Skeletal muscle satellite cell (primary cell): Measurements from ENCODE around the gene PSMB3.
"Not testable (repeated sequence)": the region's sequence is repeated elsewhere in the genome, so short reads cannot be mapped to it uniquely, and the experiment has no call there.

ENCODE experiments used
- H3K27me3 ChIP-seq: 2 replicates; pipeline ENCODE4 v1.7.0; 2013; ENCODE audit warnings: low read length; ENCODE audit not compliant: control insufficient read depth, insufficient read depth
- H3K36me3 ChIP-seq: 2 replicates; pipeline ENCODE4 v1.7.0; 2013; ENCODE audit warnings: mild to moderate bottlenecking, control low read depth, low read length; ENCODE audit not compliant: insufficient read depth
- H3K4me1 ChIP-seq: 2 replicates; pipeline ENCODE4 v1.7.0; 2013; ENCODE audit warnings: low read length; ENCODE audit not compliant: control insufficient read depth, insufficient read depth
- H3K4me2 ChIP-seq: 2 replicates; pipeline ENCODE4 v1.7.0; 2013; ENCODE audit warnings: mild to moderate bottlenecking, low read length
- H3K4me3 ChIP-seq: 2 replicates; pipeline ENCODE4 v1.7.0; 2013; ENCODE audit warnings: low read length
- H3K9ac ChIP-seq: 2 replicates; pipeline ENCODE4 v1.7.0; 2013; ENCODE audit warnings: mild to moderate bottlenecking, low read depth, low read length, moderate library complexity
- H3K9me3 ChIP-seq: replicated peaks from 2 replicates; pipeline ENCODE4 v1.7.0; 2013; ENCODE audit warnings: mild to moderate bottlenecking, control low read depth, low read length

PSMB3 gene

DNA sequence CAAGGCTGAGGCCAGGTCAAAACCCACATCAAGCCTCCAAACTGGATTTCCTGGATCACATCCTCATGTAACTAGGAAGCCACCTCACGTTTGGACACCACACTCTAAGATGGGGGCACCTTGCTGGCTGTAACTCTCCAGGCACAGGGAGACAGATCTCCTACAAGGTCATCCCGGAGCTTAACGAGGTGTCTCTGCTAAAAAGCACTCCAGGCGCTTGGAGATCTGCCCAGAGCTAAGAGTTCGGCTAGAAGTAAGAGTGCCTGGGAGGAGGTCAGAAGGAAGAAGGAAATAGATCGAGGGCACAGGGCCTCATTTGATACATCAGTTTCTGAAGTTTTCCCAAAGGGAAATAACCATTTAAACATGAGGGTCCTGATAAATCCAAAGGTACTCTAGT lies 15.9 kb downstream of the PSMB3 start:
- Histone ChIP-seq H3K4me2 (no peak overlapping the region), H3K36me3 (peaks cover 86% of the 10 kb centered on the region), H3K4me3 (no peak overlapping the region), H3K4me1 (no peaks in the 10 kb centered on the region), H3K27me3 (no peaks in the 10 kb centered on the region), H3K9me3 (no peaks in the 10 kb centered on the region), H3K9ac (no peak overlapping the region)

- no peak overlapping the region for H3K4me3 ChIP-seq
- H3K9ac ChIP-seq: no peak overlapping the region
- peaks cover 80% of the 10 kb centered on the region for H3K36me3 ChIP-seq
- H3K4me2 ChIP-seq: no peak overlapping the region
- no peaks in the 10 kb centered on the region for H3K27me3 ChIP-seq
- H3K9me3 ChIP-seq: no peaks in the 10 kb centered on the region
- H3K4me1 ChIP-seq: no peaks in the 10 kb centered on the region
Measured at GRCh38 chr17:38773258-38773657, 20.7 kb downstream of the PSMB3 start.

- H3K9me3 ChIP-seq: no peaks in the 10 kb centered on the region
- H3K9ac ChIP-seq: no peak overlapping the region
- H3K4me3 ChIP-seq: no peak overlapping the region
- H3K27me3 ChIP-seq: no peaks in the 10 kb centered on the region
- peaks cover 84% of the 10 kb centered on the region for H3K36me3 ChIP-seq
- H3K4me1 ChIP-seq: no peaks in the 10 kb centered on the region
- H3K4me2 ChIP-seq: no peak overlapping the region
Measured at GRCh38 chr17:38777641-38778250, 25.2 kb downstream of the PSMB3 start.

DNA sequence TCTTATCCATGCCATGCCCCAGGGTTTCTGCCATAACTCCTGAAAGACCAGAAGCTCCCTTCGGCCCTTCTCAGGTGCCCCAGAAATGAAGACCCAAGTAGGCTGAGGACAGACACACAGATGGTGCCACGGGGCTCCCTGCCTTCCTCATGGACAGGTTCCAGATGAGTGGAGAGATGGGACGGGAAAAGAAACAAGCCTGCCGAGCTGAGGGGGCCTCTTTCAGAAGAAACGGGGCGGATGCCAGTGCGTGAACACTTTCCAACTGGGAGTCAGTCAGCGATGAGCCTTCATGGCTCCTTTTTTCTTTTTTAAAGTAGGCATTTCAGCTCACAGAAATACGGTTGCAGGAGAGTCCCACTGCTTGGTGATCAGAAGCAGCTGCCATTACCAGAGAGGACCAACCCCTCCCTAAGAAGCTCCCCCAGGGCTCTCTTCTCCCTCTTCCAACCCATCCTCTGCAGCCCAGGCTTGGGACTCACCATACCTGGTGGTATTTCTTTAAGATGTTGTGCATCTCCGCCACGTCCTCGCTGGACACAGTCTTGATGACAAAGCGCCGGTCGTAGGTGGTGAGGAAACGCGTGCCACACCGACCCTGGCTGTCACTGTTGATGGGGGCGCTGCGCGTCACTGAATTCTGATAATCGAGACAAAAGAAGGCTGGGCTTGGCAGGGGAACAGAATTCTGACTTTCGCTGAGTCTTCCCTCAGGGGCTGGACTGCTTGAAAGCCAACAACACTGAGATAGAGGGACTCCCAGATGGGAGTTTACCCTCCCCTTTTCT lies 27.6 kb downstream of the PSMB3 start:
- Histone ChIP-seq H3K9me3 (no peaks in the 10 kb centered on the region), H3K9ac (no peak overlapping the region), H3K27me3 (no peaks in the 10 kb centered on the region), H3K36me3 (peaks cover 82% of the 10 kb centered on the region), H3K4me1 (no peaks in the 10 kb centered on the region), H3K4me2 (no peak overlapping the region), H3K4me3 (no peak overlapping the region)

DNA sequence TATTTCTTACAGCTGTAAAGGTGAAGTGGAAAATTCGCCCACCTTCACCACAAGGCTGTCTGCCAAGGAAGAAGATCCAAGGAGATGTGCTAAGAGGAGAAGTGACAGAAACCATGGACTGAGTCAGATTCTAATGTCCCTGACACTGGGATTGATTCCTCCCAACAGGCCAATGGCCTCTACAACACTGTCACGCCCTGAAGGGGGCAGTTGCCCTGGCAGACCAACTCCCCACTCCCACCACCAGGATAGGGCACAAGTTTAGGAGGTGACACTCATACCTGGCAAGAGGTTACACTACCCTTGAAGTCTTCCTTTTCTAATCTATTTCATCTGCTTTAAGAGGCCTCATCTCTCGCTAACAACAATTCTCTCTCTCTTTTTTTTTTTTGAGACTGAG lies 30.7 kb downstream of the PSMB3 start:
- H3K4me2 ChIP-seq: no peak overlapping the region
- H3K9me3 ChIP-seq: no peaks in the 10 kb centered on the region
- no peaks in the 10 kb centered on the region for H3K27me3 ChIP-seq
- H3K4me3 ChIP-seq: no peak overlapping the region
- no peak overlapping the region for H3K9ac ChIP-seq
- H3K4me1 ChIP-seq: no peaks in the 10 kb centered on the region
- H3K36me3 ChIP-seq: peaks cover 76% of the 10 kb centered on the region

- Histone ChIP-seq H3K4me2 (no peak overlapping the region), H3K4me3 (no peak overlapping the region), H3K4me1 (peaks cover 19% of the 10 kb centered on the region), H3K9ac (no peak overlapping the region), H3K36me3 (peaks cover 44% of the 10 kb centered on the region), H3K9me3 (no peaks in the 10 kb centered on the region), H3K27me3 (no peaks in the 10 kb centered on the region)
Measured at GRCh38 chr17:38786372-38786771, 33.8 kb downstream of the PSMB3 start.

DNA sequence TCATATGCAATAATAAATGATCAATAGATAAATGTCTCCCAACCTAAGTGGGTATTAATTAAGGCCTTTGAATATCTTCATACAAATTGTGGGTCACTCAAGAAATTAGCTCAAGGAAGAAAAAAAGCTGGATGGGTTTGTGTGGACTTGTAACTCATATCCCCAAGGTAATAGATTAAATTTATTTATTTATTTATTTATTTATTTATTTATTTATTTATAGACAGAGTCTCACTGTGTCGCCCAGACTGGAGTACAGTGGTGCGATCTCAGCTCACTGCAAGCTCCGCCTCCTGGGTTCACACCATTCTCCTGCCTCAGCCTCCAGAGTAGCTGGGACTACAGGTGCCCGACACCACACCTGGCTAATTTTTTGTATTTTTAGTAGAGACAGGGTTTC lies 35.5 kb downstream of the PSMB3 start:
- H3K4me2 ChIP-seq: not testable (repeated sequence)
- H3K36me3 ChIP-seq: peaks cover 31% of the 10 kb centered on the region

GRCh38 chr17:38789185-38789584 lies 36.6 kb downstream of the PSMB3 start:
- H3K36me3 ChIP-seq: peaks cover 22% of the 10 kb centered on the region

More for the DNA sequence above, 35.5 kb downstream of the PSMB3 start:
- peaks cover 19% of the 10 kb centered on the region for H3K4me1 ChIP-seq
- not testable (repeated sequence) for H3K27me3 ChIP-seq, H3K4me3 ChIP-seq, H3K9me3 ChIP-seq, H3K9ac ChIP-seq

GRCh38 chr17:38790148-38790707 lies 37.7 kb downstream of the PSMB3 start:
- Histone ChIP-seq H3K36me3 (peaks cover 13% of the 10 kb centered on the region), H3K4me2 (peak overlapping the region; percentile 37), H3K4me3 (peak overlapping the region; percentile 16), H3K4me1 (peaks cover 19% of the 10 kb centered on the region)
- H3K27me3 ChIP-seq, H3K9ac ChIP-seq, H3K9me3 ChIP-seq: not testable (repeated sequence)

More at GRCh38 chr17:38789185-38789584, 36.6 kb downstream of the PSMB3 start:
- peaks cover 19% of the 10 kb centered on the region for H3K4me1 ChIP-seq
- no peak overlapping the region for H3K4me3 ChIP-seq
- H3K27me3 ChIP-seq: no peaks in the 10 kb centered on the region
- no peaks in the 10 kb centered on the region for H3K9me3 ChIP-seq
- H3K4me2 ChIP-seq: no peak overlapping the region
- no peak overlapping the region for H3K9ac ChIP-seq

GRCh38 chr17:38791162-38791561 lies 38.6 kb downstream of the PSMB3 start:
- Histone ChIP-seq H3K9ac (no peak overlapping the region), H3K9me3 (no peaks in the 10 kb centered on the region), H3K4me1 (peaks cover 19% of the 10 kb centered on the region), H3K4me3 (no peak overlapping the region), H3K36me3 (peaks cover 6% of the 10 kb centered on the region), H3K4me2 (no peak overlapping the region), H3K27me3 (no peaks in the 10 kb centered on the region)

DNA sequence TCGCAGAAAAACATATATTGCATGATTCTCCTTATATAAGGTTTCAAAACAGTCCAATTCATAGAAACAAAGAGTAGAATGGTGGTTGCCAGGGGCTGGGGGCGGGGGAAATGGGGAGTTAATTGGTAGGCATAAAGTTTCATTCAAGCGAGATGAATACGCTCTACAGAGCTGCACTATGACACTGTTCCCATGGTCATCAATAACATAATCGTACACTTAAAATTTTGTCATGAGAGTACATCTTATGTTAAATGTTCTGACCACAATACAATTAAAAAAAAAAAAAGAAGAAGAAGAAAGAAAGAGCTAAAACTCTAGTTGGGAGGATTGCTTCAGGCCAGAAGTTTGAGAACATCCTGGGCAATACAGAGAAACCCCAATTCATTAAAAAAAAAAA lies 41.7 kb downstream of the PSMB3 start:
- Histone ChIP-seq H3K27me3 (no peaks in the 10 kb centered on the region), H3K9me3 (no peaks in the 10 kb centered on the region), H3K4me1 (peaks cover 34% of the 10 kb centered on the region), H3K36me3 (peaks cover 6% of the 10 kb centered on the region), H3K9ac (no peak overlapping the region), H3K4me2 (no peak overlapping the region), H3K4me3 (no peak overlapping the region)
